H1 (cell line): Measurements from ENCODE around the gene MCM5. TPM values are rescaled to one million over a fixed set of nuclear protein-coding genes. Genes with fewer than 3 reads are reported as not detected.

Source experiments
- CTCF ChIA-PET: fragments of 300-600 bp; sonication (Branson Sonifier 250); formaldehyde crosslinking; loops from one replicate; lab custom pipeline; 2021; ENCODE audit not compliant: partially characterized antibody; lab: Charles Lee
- POLR2A ChIA-PET: fragments of 300-600 bp; sonication (Branson Sonifier 250); formaldehyde crosslinking; loops from one replicate; lab custom pipeline; 2021; ENCODE audit warnings: inconsistent platforms; ENCODE audit not compliant: partially characterized antibody; lab: Charles Lee
- DNase-seq, 2 experiments: peaks; one replicate each; pipeline versions ENCODE4 v3.0.0 to v3.0.0-alpha.2; 2010 to 2022; ENCODE audit warnings: low spot score in 2 of 2, low read depth in 1 of 2, mixed read lengths in 1 of 2
- FAIRE-seq: peaks from 2 replicates; lab custom pipeline; 2011; peaks lifted over from hg19 to GRCh38; lab: Jason Lieb, UNC
- H2AFZ ChIP-seq: 2 replicates; pipeline ENCODE4 v1.8.1; 2012; ENCODE audit warnings: low read length, inconsistent platforms
- H2AK5ac ChIP-seq: 2 replicates; pipeline ENCODE4 v1.6.1; 2013; ENCODE audit warnings: low read depth, low read length
- H2BK120ac ChIP-seq: replicated peaks from 2 replicates; pipeline ENCODE3; 2013; ENCODE audit warnings: low read depth, low read length, inconsistent platforms
- H2BK12ac ChIP-seq: 2 replicates; pipeline ENCODE4 v1.6.1; 2013; ENCODE audit warnings: low read depth, low read length
- H2BK15ac ChIP-seq: 2 replicates; pipeline ENCODE4 v1.6.1; 2013; ENCODE audit warnings: low read length
- H2BK20ac ChIP-seq: 2 replicates; pipeline ENCODE4 v1.6.1; 2013; ENCODE audit warnings: low read length
- H2BK5ac ChIP-seq: 2 replicates; pipeline ENCODE4 v1.6.1; 2013; ENCODE audit warnings: low read depth, low read length
- H3K14ac ChIP-seq: 2 replicates; pipeline ENCODE4 v1.6.1; 2013; ENCODE audit warnings: inconsistent platforms; ENCODE audit not compliant: insufficient read length
- H3K18ac ChIP-seq: 2 replicates; pipeline ENCODE4 v1.6.1; 2013; ENCODE audit warnings: low read length; ENCODE audit errors: extremely low read depth
- H3K23ac ChIP-seq: 2 replicates; pipeline ENCODE4 v1.6.1; 2013; ENCODE audit warnings: inconsistent platforms; ENCODE audit not compliant: insufficient read length
- H3K23me2 ChIP-seq: 2 replicates; pipeline ENCODE4 v1.6.1; 2013; ENCODE audit warnings: low read depth, low read length
- H3K27ac ChIP-seq: 2 replicates; pipeline ENCODE4 v1.6.1; 2011; ENCODE audit warnings: low read depth, low read length, inconsistent platforms
- H3K27me3 ChIP-seq, 4 experiments: replicated peaks in 1 of 4; 1 replicate in 1 of 4; 2 replicates in 3 of 4; pipeline versions ENCODE4 v1.6.1 to v1.8.1; 2011 to 2013; ENCODE audit warnings: low read length in 3 of 4, mild to moderate bottlenecking in 3 of 4, inconsistent platforms in 2 of 4, mixed read lengths in 2 of 4, moderate library complexity in 1 of 4; ENCODE audit not compliant: control insufficient read depth in 3 of 4, insufficient read depth in 3 of 4; ENCODE audit errors: extremely low read depth in 1 of 4
- H3K36me3 ChIP-seq, 4 experiments: 2 replicates each; pipeline versions ENCODE4 v1.6.1 to v1.8.1; 2011 to 2013; ENCODE audit warnings: mild to moderate bottlenecking in 4 of 4, low read length in 3 of 4, moderate library complexity in 2 of 4, control low read depth in 1 of 4, inconsistent platforms in 1 of 4; ENCODE audit not compliant: insufficient read depth in 4 of 4, control insufficient read depth in 2 of 4
- H3K4ac ChIP-seq: replicated peaks from 2 replicates; pipeline ENCODE3; 2013; ENCODE audit warnings: low read length, low read depth, mixed read lengths, inconsistent platforms; ENCODE audit not compliant: insufficient read length
- H3K4me1 ChIP-seq, 4 experiments: replicated peaks in 1 of 4; 1 replicate in 1 of 4; 2 replicates in 3 of 4; pipeline versions ENCODE4 v1.6.1 to v1.8.1; 2011 to 2013; ENCODE audit warnings: low read length in 3 of 4, inconsistent platforms in 2 of 4, mixed read lengths in 1 of 4; ENCODE audit not compliant: insufficient read depth in 4 of 4, control insufficient read depth in 3 of 4
- H3K4me2 ChIP-seq, 2 experiments: 2 replicates each; pipeline versions ENCODE4 v1.6.1 to v1.8.1; 2011 to 2013; ENCODE audit warnings: low read depth in 2 of 2, low read length in 2 of 2, control low read depth in 1 of 2, inconsistent platforms in 1 of 2, mild to moderate bottlenecking in 1 of 2; ENCODE audit not compliant: insufficient read depth in 1 of 2
- H3K4me3 ChIP-seq, 4 experiments: fragments of 200-600, 300-600 bp in 1 of 4; sonication (generic), shearing (Covaris generic), sonication (Bioruptor Twin) in 1 of 4; 2 replicates each; pipeline versions ENCODE4 v1.5.1 to v1.8.1; 2011 to 2016; ENCODE audit warnings: low read length in 4 of 4, low read depth in 3 of 4, control low read depth in 2 of 4, inconsistent platforms in 2 of 4, mild to moderate bottlenecking in 2 of 4, mixed read lengths in 1 of 4, moderate library complexity in 1 of 4; ENCODE audit not compliant: insufficient read depth in 2 of 4; ENCODE audit errors: extremely low read depth in 1 of 4
- H3K56ac ChIP-seq: replicated peaks from 2 replicates; pipeline ENCODE3; 2013; ENCODE audit warnings: low read depth, mild to moderate bottlenecking, mixed read lengths, low read length, inconsistent platforms; ENCODE audit not compliant: insufficient read length
- H3K79me1 ChIP-seq: 2 replicates; pipeline ENCODE4 v1.6.1; 2013; ENCODE audit warnings: low read depth, low read length, control low read depth
- H3K79me2 ChIP-seq, 2 experiments: 2 replicates each; pipeline versions ENCODE4 v1.6.1 to v1.8.1; 2012 to 2013; ENCODE audit warnings: low read length in 2 of 2, mild to moderate bottlenecking in 2 of 2, inconsistent platforms in 1 of 2; ENCODE audit not compliant: insufficient read depth in 2 of 2, control insufficient read depth in 1 of 2
- H3K9ac ChIP-seq, 4 experiments: replicated peaks in 1 of 4; 1 replicate in 1 of 4; 2 replicates in 3 of 4; pipeline versions ENCODE4 v1.6.1 to v1.8.1; 2011 to 2013; ENCODE audit warnings: low read depth in 3 of 4, low read length in 3 of 4, control low read depth in 2 of 4, mild to moderate bottlenecking in 2 of 4, moderate library complexity in 2 of 4, inconsistent platforms in 1 of 4; ENCODE audit errors: extremely low read depth in 1 of 4
- H3K9me3 ChIP-seq, 2 experiments: 2 replicates each; pipeline versions ENCODE4 v1.6.1 to v1.8.1; 2012 to 2013; ENCODE audit warnings: mild to moderate bottlenecking in 2 of 2, moderate library complexity in 2 of 2, control low read depth in 1 of 2, inconsistent platforms in 1 of 2, low read depth in 1 of 2, low read length in 1 of 2, mixed read lengths in 1 of 2; ENCODE audit not compliant: insufficient read depth in 2 of 2
- H4K20me1 ChIP-seq, 2 experiments: replicated peaks in 1 of 2; 2 replicates each; pipeline versions ENCODE3 to v1.8.1; 2011 to 2013; ENCODE audit warnings: inconsistent platforms in 2 of 2, low read length in 2 of 2, mild to moderate bottlenecking in 1 of 2; ENCODE audit not compliant: insufficient read depth in 2 of 2, control insufficient read depth in 1 of 2
- H4K5ac ChIP-seq: 2 replicates; pipeline ENCODE4 v1.6.1; 2013; ENCODE audit warnings: low read length, low read depth, mixed read lengths, inconsistent platforms; ENCODE audit not compliant: insufficient read length
- H4K8ac ChIP-seq: 2 replicates; pipeline ENCODE4 v1.8.0; 2013; ENCODE audit warnings: mild to moderate bottlenecking, moderate library complexity, low read length, inconsistent platforms; ENCODE audit not compliant: insufficient read depth; ENCODE audit errors: extremely low read depth
- H4K91ac ChIP-seq: replicated peaks from 2 replicates; pipeline ENCODE3; 2013; ENCODE audit warnings: low read length, mixed read lengths, inconsistent platforms; ENCODE audit not compliant: insufficient read length
- ASH2L ChIP-seq: fragments of 200-600, 300-600 bp; sonication (generic); IDR thresholded peaks from one replicate; pipeline ENCODE4 v1.7.1; 2017; ENCODE audit warnings: low read length
- JUND ChIP-seq: IDR thresholded peaks from 2 replicates; pipeline ENCODE4 v1.6.1; 2011; ENCODE audit warnings: mild to moderate bottlenecking, improper control_type of control experiment, low read length
- KDM4A ChIP-seq: IDR thresholded peaks from one replicate; pipeline ENCODE4 v1.7.1; 2012; ENCODE audit warnings: low read depth, mild to moderate bottlenecking, moderate library complexity, low read length, inconsistent platforms; ENCODE audit not compliant: severe bottlenecking
- MAX ChIP-seq: IDR thresholded peaks from 2 replicates; pipeline ENCODE4 v1.6.1; 2012; ENCODE audit warnings: inconsistent platforms
- SP1 ChIP-seq: IDR thresholded peaks from 2 replicates; pipeline ENCODE4 v1.6.1; 2011; ENCODE audit warnings: low read depth, low read length
- TAF7 ChIP-seq: optimal IDR thresholded peaks from 2 replicates; pipeline ENCODE3; 2011; ENCODE audit warnings: low read depth, mild to moderate bottlenecking, inconsistent platforms, low read length, moderate library complexity, borderline replicate concordance
- TCF12 ChIP-seq: IDR thresholded peaks from 2 replicates; pipeline ENCODE4 v1.6.1; 2011; ENCODE audit warnings: low read depth, mild to moderate bottlenecking, low read length
- WGBS, 2 experiments: shearing (Covaris generic) in 1 of 2; methylation state at CpG; one replicate each; pipeline versions ENCODE4 v1.1.6 to v1.1.7; 2013 to 2015; ENCODE audit warnings: low lambda C conversion rate in 2 of 2, mixed read lengths in 2 of 2, inconsistent platforms in 1 of 2, low coverage in 1 of 2, missing lambda C conversion rate in 1 of 2; ENCODE audit not compliant: insufficient replicate concordance in 2 of 2, insufficient coverage in 1 of 2, insufficient read length in 1 of 2; ENCODE audit errors: extremely low coverage in 1 of 2, missing lambda C conversion rate in 1 of 2; 5-methylcytosine and 5-hydroxymethylcytosine counted together
- polyA plus RNA-seq, 7 experiments: library from polyadenylated mRNA; depleted of rRNA in 3 of 7; stranded (reverse) in 5 of 7; unstranded in 2 of 7; fragments of >200 nt in 5 of 7; fragments of 200-250 nt in 2 of 7; gene quantifications; 1 replicate in 5 of 7; 2 replicates in 1 of 7; 4 replicates in 1 of 7; pipeline versions ENCODE4 v1.2.1 to v1.2.3, GENCODE V29; 2011 to 2013; ENCODE audit warnings: missing spikeins in 2 of 7, mixed read lengths in 2 of 7
- total RNA-seq: library from RNA; stranded (reverse); fragmentation: NEBNext Ultra II Directional; extraction: Animal tissue kit (Norgen Biotek cat#: 25700); gene quantifications from 2 replicates; pipeline ENCODE4 v1.2.1, GENCODE V29; 2021

MCM5 gene
- total and polyA plus RNA-seq, 2 of the 8 experiments (the other 6 are each of a cell fraction or from before 2014, with no cell fraction given), result 210 to 305 TPM

- H3K18ac ChIP-seq, result no peak overlapping the region
- 81% methylated on average over 12 of the region's 12 CpGs; no CpG with 5 or more reads in 1 of the 2 experiments for WGBS, 2 experiments
- H3K23me2 ChIP-seq, result peaks cover 3% of the 10 kb centered on the region; the same call in 1 of the 2 replicates
- H3K36me3 ChIP-seq, result no peaks in the 10 kb centered on the region
- peaks cover 0 to under 1% of the 10 kb centered on the region in 2 experiments for H4K20me1 ChIP-seq
- 0 out of 2 replicates have a peak overlapping the region, but pooled peaks have one; percentile 60 for H2BK12ac ChIP-seq
- H3K9me3 ChIP-seq, result no peaks in the 10 kb centered on the region
- H3K79me2 ChIP-seq, result no peaks in the 10 kb centered on the region
- H2BK15ac ChIP-seq, result no peak overlapping the region
- no peak overlapping the region for H2AK5ac ChIP-seq
- H3K14ac ChIP-seq, result no peak overlapping the region
- H3K9ac ChIP-seq, result no peak overlapping the region
- no peak overlapping the region for H2BK5ac ChIP-seq
- no peak overlapping the region for H2BK120ac ChIP-seq
- no peak overlapping the region for H3K27ac ChIP-seq
- H3K56ac ChIP-seq, result no peak overlapping the region
- no peaks in the 10 kb centered on the region for H3K79me1 ChIP-seq
- no peak overlapping the region for H3K4me2 ChIP-seq
- POLR2A ChIA-PET, result interaction anchor here (0.9 to 2.2 kb wide), 9 partner anchors 15 to 239 kb away, joined by 3 to 12 read pairs (median 4); partner anchors contain the start of gene HMOX1
- H2AFZ ChIP-seq, result no peak overlapping the region; the same call in 1 of the 2 replicates
- no peak overlapping the region for H4K8ac ChIP-seq
- DNase-seq, result no peak
- H3K4ac ChIP-seq, result no peak overlapping the region
- CTCF ChIA-PET, result interaction anchor here (0.8 to 5.1 kb wide), 15 partner anchors 9 to 333 kb away, joined by 3 to 39 read pairs (median 4); no protein-coding TSS in a partner anchor
- no peak for FAIRE-seq
- H3K4me1 ChIP-seq, result peaks cover 0 to 12% (median 5%) of the 10 kb centered on the region in 4 experiments; a peak in 5 of 7 replicates
- TF ChIP-seq TAF7, result no peak
- no peak for TF ChIP-seq JUND
- TF ChIP-seq KDM4A, result no peak
- no peak for TF ChIP-seq MAX
- TF ChIP-seq ASH2L, result no peak
- no peak for TF ChIP-seq TCF12
- TF ChIP-seq SP1, result no peak
- no peak overlapping the region for H4K5ac ChIP-seq
- H4K91ac ChIP-seq, result no peak overlapping the region
- H3K27me3 ChIP-seq, result peaks cover 0 to 4% (median 0%) of the 10 kb centered on the region in 4 experiments; a peak in 4 of 7 replicates
- H3K23ac ChIP-seq, result no peak overlapping the region
- no peak overlapping the region for H2BK20ac ChIP-seq
- no peak overlapping the region for H3K4me3 ChIP-seq
Observed at GRCh38 chr22:35353318-35353717, 46.6 kb upstream of the MCM5 start.
